Colonic mucosa (tissue), 4 donors: ENCODE results near the gene CASR. TPM values are rescaled to one million over a fixed set of nuclear protein-coding genes. Genes with fewer than 3 reads are reported as not detected.

Source experiments
- DNase-seq: peaks from one replicate; pipeline ENCODE4 v3.0.0-alpha.2; 2020
- H3K27ac ChIP-seq: fragments of 200-600 bp; one replicate; pipeline ENCODE4 v1.8.0; 2021
- H3K27me3 ChIP-seq: fragments of 200-600 bp; one replicate; pipeline ENCODE4 v1.8.0; 2021
- H3K36me3 ChIP-seq: fragments of 200-600 bp; one replicate; pipeline ENCODE4 v1.8.0; 2021
- H3K4me1 ChIP-seq: fragments of 200-600 bp; one replicate; pipeline ENCODE4 v1.8.0; 2021; ENCODE audit warnings: mild to moderate bottlenecking
- H3K4me3 ChIP-seq: fragments of 200-600 bp; one replicate; pipeline ENCODE4 v1.8.0; 2021
- H3K9ac ChIP-seq, 2 donors: one replicate each; pipeline ENCODE4 v1.7.0; 2013; ENCODE audit warnings: control low read depth in 2 of 2, low read depth in 2 of 2, low read length in 2 of 2
- H3K9me3 ChIP-seq: fragments of 200-600 bp; one replicate; pipeline ENCODE4 v1.8.0; 2021
- CTCF ChIP-seq: fragments of 200-600 bp; IDR thresholded peaks from one replicate; pipeline ENCODE4 v1.8.0; 2022; ENCODE audit warnings: antibody characterized with exemption, mild to moderate bottlenecking
- intact Hi-C: fragments of 100-400 bp; cut with DNase I; formaldehyde crosslinking; loops from one replicate; pipeline ENCODE4 v1.14.1; 2022
- total RNA-seq, 2 donors: library from RNA; stranded (reverse); fragmentation: NEBNext Ultra II Directional in 1 of 2; extraction: Animal tissue kit (Norgen Biotek cat#: 25700) in 1 of 2; gene quantifications; one replicate each; pipeline ENCODE4 v1.2.1, GENCODE V29; 2021
- donor health status: healthy.
- donor health status: DM: no; HTN: no; CAD: no.
- donor health status: DM: no; HTN: no; CAD: no.

The CASR gene
- total RNA-seq, 2 donors from 2014 or later: 0.16 to 0.22 TPM

DNA sequence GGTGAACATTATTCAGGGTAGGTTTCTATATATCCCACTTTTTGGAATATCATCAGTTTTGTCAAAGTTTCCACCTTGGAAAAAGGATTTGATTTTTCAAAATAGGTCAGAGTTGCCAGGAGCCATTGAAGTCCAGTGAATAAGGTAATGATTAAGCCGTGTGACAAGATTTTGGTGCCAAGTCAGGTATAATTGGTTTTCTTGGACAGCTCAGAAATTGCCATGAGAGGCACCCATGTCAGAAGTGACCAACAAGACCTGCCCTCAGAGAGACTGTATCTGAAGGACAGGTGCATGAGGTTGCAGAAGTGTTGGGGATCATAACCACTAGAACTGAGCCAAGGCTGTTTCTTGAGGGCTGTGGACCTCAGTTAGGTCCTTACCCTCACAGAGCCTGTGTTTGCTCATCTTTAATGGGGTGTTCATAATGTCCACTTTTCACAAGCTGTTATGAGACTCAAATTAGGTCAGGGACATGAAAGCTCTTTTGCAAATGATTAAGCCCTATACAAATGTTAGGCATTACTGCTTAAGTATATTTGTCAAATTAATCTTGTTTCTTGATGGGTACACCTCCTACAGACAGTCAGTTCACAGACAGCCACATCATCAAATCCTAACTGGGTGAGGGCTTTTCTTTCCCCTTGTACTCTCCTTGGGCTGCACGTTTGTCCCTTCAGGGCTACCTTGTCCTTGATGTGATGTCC is 32.3 kb downstream of the CASR start:
- Histone ChIP-seq H3K36me3 (no peaks in the 10 kb centered on the region), H3K4me3 (no peak overlapping the region), H3K27me3 (no peaks in the 10 kb centered on the region), H3K9ac (no peak overlapping the region), H3K4me1 (no peaks in the 10 kb centered on the region), H3K27ac (no peak overlapping the region), H3K9me3 (no peaks in the 10 kb centered on the region)
- DNase-seq: no peak
- TF ChIP-seq CTCF: no peak
- intact Hi-C loops: no loop called here

GRCh38 chr3:122217901-122218300 is 34.4 kb downstream of the CASR start:
- intact Hi-C loops: no loop called here
- no peaks in the 10 kb centered on the region for H3K4me1 ChIP-seq
- DNase-seq: no peak
- H3K9ac ChIP-seq: no peak overlapping the region
- no peak for TF ChIP-seq CTCF
- H3K27me3 ChIP-seq: no peaks in the 10 kb centered on the region
- no peaks in the 10 kb centered on the region for H3K36me3 ChIP-seq
- H3K9me3 ChIP-seq: no peaks in the 10 kb centered on the region
- no peak overlapping the region for H3K4me3 ChIP-seq
- no peak overlapping the region for H3K27ac ChIP-seq

GRCh38 chr3:122219242-122219872 is 35.9 kb downstream of the CASR start:
- Histone ChIP-seq H3K27me3 (no peaks in the 10 kb centered on the region), H3K9ac (no peak overlapping the region), H3K9me3 (no peaks in the 10 kb centered on the region), H3K4me1 (no peaks in the 10 kb centered on the region), H3K27ac (no peak overlapping the region), H3K36me3 (no peaks in the 10 kb centered on the region), H3K4me3 (no peak overlapping the region)
- intact Hi-C loops: no loop called here
- no peak for DNase-seq
- no peak for TF ChIP-seq CTCF

GRCh38 chr3:122227036-122227781 is 43.7 kb downstream of the CASR start:
- no peaks in the 10 kb centered on the region for H3K9me3 ChIP-seq
- TF ChIP-seq CTCF: no peak
- no peak overlapping the region for H3K27ac ChIP-seq
- intact Hi-C loops: no loop called here
- H3K27me3 ChIP-seq: no peaks in the 10 kb centered on the region
- H3K4me1 ChIP-seq: no peaks in the 10 kb centered on the region
- H3K9ac ChIP-seq: no peak overlapping the region
- no peaks in the 10 kb centered on the region for H3K36me3 ChIP-seq
- H3K4me3 ChIP-seq: no peak overlapping the region
- DNase-seq: no peak

DNA sequence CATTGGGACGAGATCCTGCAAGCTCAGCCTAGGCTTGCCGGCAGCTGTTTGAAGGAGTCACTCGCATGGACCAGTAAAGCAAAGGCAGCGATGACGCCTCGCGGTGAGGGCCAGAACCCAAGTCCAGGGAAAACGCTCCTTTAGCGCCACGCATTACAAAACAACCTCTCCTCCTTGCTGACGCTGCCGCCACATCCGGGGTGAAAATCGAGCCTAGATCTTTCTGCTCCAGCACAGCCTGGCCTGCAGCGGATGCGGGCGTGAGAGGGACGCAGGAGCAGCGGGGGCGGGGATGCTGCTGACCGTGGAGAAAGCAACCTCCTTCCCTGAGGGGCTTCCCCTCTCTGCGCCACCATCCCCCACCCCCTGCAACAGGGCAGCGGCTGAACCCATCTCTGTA is 46.7 kb downstream of the CASR start:
- Histone ChIP-seq H3K4me3 (no peak overlapping the region), H3K9ac (no peak overlapping the region), H3K9me3 (no peaks in the 10 kb centered on the region), H3K27me3 (no peaks in the 10 kb centered on the region), H3K27ac (no peak overlapping the region), H3K4me1 (no peaks in the 10 kb centered on the region), H3K36me3 (no peaks in the 10 kb centered on the region)
- intact Hi-C loops: no loop called here
- no peak for DNase-seq
- no peak for TF ChIP-seq CTCF
